Smooth muscle cell (in vitro differentiated cells): ENCODE results near the gene PCNX3. TPM values are rescaled to one million over a fixed set of nuclear protein-coding genes. Genes with fewer than 3 reads are reported as not detected.

Experiments used
- DNase-seq: peaks from one replicate; lab custom pipeline; 2025; ENCODE audit not compliant: unreplicated experiment; lab: John Stamatoyannopoulos, UW
- H2AFZ ChIP-seq: fragments of 200-600 bp; sonication (generic); 2 replicates; pipeline ENCODE4 v1.6.0; 2016; ENCODE audit warnings: antibody characterized with exemption, low read depth, mild to moderate bottlenecking
- H3F3A ChIP-seq: fragments of 200-600 bp; sonication (generic); 2 replicates; pipeline ENCODE4 v1.6.0; 2017; ENCODE audit warnings: antibody characterized with exemption, low read depth
- H3K27ac ChIP-seq: fragments of 200-600 bp; sonication (generic); 2 replicates; pipeline ENCODE4 v1.5.1; 2016; ENCODE audit warnings: low read depth, mild to moderate bottlenecking
- H3K27me3 ChIP-seq: fragments of 200-600 bp; sonication (generic); 2 replicates; pipeline ENCODE4 v1.6.1; 2016; ENCODE audit warnings: low read depth, mild to moderate bottlenecking
- H3K36me3 ChIP-seq: fragments of 200-600 bp; sonication (generic); 2 replicates; pipeline ENCODE4 v1.5.1; 2016; ENCODE audit warnings: low read depth
- H3K4me1 ChIP-seq: fragments of 200-600 bp; sonication (generic); 2 replicates; pipeline ENCODE4 v1.5.1; 2016; ENCODE audit warnings: low read depth
- H3K4me2 ChIP-seq: fragments of 200-600 bp; sonication (generic); 2 replicates; pipeline ENCODE4 v1.6.0; 2016; ENCODE audit warnings: mild to moderate bottlenecking
- H3K4me3 ChIP-seq: fragments of 200-600 bp; sonication (generic); 2 replicates; pipeline ENCODE4 v1.5.1; 2016; ENCODE audit warnings: mild to moderate bottlenecking
- H3K79me2 ChIP-seq: fragments of 200-600 bp; sonication (generic); 2 replicates; pipeline ENCODE4 v1.6.0; 2016; ENCODE audit warnings: low read depth, mild to moderate bottlenecking
- H3K9ac ChIP-seq: fragments of 200-600 bp; sonication (generic); 2 replicates; pipeline ENCODE4 v1.6.0; 2016; ENCODE audit warnings: low read depth
- H3K9me3 ChIP-seq: fragments of 200-600 bp; sonication (generic); replicated peaks from 2 replicates; pipeline ENCODE4 v1.5.1; 2016; ENCODE audit warnings: low read depth
- H4K20me1 ChIP-seq: fragments of 200-600 bp; sonication (generic); 2 replicates; pipeline ENCODE4 v1.6.0; 2016; ENCODE audit warnings: low read depth
- WGBS: methylation state at CpG from one replicate; pipeline ENCODE4 v1.1.7; 2016; ENCODE audit warnings: low lambda C conversion rate; 5-methylcytosine and 5-hydroxymethylcytosine counted together
- polyA plus RNA-seq: library from polyadenylated mRNA; unstranded; fragments of >200 nt; fragmentation: Nextera tagmentation; extraction: Ambion mirVana; gene quantifications from 2 replicates; pipeline ENCODE4 v1.2.1, GENCODE V29; 2016
- total RNA-seq: library from RNA; depleted of rRNA; stranded (reverse); fragments of >200 nt; gene quantifications from 2 replicates; pipeline ENCODE4 v1.2.3, GENCODE V29; 2014
- TF ChIP-seq, protein P1 (sequence below): fragments of 200-600 bp; sonication (generic); IDR thresholded peaks from 2 replicates; pipeline ENCODE4 v1.5.1; 2017; ENCODE audit warnings: borderline replicate concordance, mild to moderate bottlenecking, antibody characterized with exemption; ENCODE audit not compliant: insufficient read depth, poor library complexity, severe bottlenecking

The PCNX3 gene
- total and polyA plus RNA-seq, 2 experiments from 2014 or later: 17.5 to 18.3 TPM

DNA sequence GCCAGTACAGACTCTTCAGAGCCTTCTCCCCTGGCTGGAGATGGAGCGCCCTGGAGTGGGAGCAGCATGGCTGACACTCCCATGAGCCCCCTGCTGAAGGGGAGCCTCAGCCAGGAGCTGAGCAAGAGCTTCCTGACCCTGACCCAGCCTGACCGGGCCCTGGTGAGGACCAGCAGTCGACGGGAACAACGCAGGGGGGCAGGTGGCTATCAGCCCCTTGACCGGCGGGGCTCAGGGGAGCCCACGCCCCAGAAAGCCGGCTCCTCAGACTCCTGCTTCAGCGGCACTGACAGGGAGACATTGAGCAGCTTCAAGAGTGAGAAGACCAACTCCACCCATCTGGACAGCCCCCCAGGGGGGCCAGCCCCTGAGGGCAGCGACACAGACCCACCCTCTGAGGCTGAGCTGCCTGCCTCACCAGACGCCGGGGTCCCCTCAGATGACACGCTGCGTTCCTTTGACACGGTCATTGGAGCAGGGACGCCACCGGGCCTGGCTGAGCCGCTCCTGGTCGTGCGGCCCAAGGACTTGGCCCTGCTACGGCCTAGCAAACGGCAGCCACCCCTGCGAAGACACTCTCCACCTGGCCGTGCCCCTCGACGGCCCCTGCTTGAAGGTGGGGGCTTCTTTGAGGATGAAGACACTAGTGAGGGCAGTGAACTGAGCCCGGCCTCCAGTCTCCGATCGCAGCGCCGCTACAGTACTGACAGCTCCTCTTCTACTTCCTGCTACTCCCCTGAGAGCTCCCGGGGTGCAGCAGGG lies 2.6 kb downstream of the PCNX3 start:
- WGBS: 98% methylated on average over 33 of the region's 33 CpGs
- Histone ChIP-seq H3K4me1 (peaks cover 7% of the 10 kb centered on the region), H3K27ac (no peak overlapping the region), H3K4me3 (no peak overlapping the region), H4K20me1 (peaks cover 9% of the 10 kb centered on the region), H2AFZ (no peak overlapping the region), H3K4me2 (no peak overlapping the region), H3F3A (no peaks in the 10 kb centered on the region), H3K27me3 (no peaks in the 10 kb centered on the region), H3K9ac (no peak overlapping the region), H3K36me3 (no peaks in the 10 kb centered on the region), H3K9me3 (no peaks in the 10 kb centered on the region), H3K79me2 (peaks cover 32% of the 10 kb centered on the region)
- TF ChIP-seq, protein P1, sequence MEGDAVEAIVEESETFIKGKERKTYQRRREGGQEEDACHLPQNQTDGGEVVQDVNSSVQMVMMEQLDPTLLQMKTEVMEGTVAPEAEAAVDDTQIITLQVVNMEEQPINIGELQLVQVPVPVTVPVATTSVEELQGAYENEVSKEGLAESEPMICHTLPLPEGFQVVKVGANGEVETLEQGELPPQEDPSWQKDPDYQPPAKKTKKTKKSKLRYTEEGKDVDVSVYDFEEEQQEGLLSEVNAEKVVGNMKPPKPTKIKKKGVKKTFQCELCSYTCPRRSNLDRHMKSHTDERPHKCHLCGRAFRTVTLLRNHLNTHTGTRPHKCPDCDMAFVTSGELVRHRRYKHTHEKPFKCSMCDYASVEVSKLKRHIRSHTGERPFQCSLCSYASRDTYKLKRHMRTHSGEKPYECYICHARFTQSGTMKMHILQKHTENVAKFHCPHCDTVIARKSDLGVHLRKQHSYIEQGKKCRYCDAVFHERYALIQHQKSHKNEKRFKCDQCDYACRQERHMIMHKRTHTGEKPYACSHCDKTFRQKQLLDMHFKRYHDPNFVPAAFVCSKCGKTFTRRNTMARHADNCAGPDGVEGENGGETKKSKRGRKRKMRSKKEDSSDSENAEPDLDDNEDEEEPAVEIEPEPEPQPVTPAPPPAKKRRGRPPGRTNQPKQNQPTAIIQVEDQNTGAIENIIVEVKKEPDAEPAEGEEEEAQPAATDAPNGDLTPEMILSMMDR: no peak
- no peak for DNase-seq

GRCh38 chr11:65618763-65619162 lies 3.2 kb downstream of the PCNX3 start:
- H3K4me1 ChIP-seq: peaks cover under 1% of the 10 kb centered on the region
- no peaks in the 10 kb centered on the region for H3K27me3 ChIP-seq
- peaks cover 26% of the 10 kb centered on the region for H3K79me2 ChIP-seq
- no peak for DNase-seq
- H3F3A ChIP-seq: no peaks in the 10 kb centered on the region
- H3K4me2 ChIP-seq: no peak overlapping the region
- no peaks in the 10 kb centered on the region for H3K9me3 ChIP-seq
- peaks cover 8% of the 10 kb centered on the region for H4K20me1 ChIP-seq
- no peak overlapping the region for H3K9ac ChIP-seq
- no peak overlapping the region for H3K4me3 ChIP-seq
- no peaks in the 10 kb centered on the region for H3K36me3 ChIP-seq
- no peak overlapping the region for H2AFZ ChIP-seq
- TF ChIP-seq, protein P1: no peak
- WGBS: over 99% methylated on average over 14 of the region's 14 CpGs
- no peak overlapping the region for H3K27ac ChIP-seq

- no peaks in the 10 kb centered on the region for H3F3A ChIP-seq
- TF ChIP-seq, protein P1: no peak
- no peaks in the 10 kb centered on the region for H3K4me1 ChIP-seq
- H2AFZ ChIP-seq: no peak overlapping the region
- H3K27ac ChIP-seq: no peak overlapping the region
- H3K9me3 ChIP-seq: no peaks in the 10 kb centered on the region
- H3K79me2 ChIP-seq: peaks cover 24% of the 10 kb centered on the region
- WGBS: 95% methylated on average over 29 of the region's 29 CpGs
- no peak for DNase-seq
- no peaks in the 10 kb centered on the region for H3K27me3 ChIP-seq
- H3K36me3 ChIP-seq: no peaks in the 10 kb centered on the region
- H3K4me3 ChIP-seq: no peak overlapping the region
- H3K9ac ChIP-seq: no peak overlapping the region
- H3K4me2 ChIP-seq: no peak overlapping the region
- peaks cover 8% of the 10 kb centered on the region for H4K20me1 ChIP-seq
Observed at GRCh38 chr11:65619281-65619928, 3.8 kb downstream of the PCNX3 start.
